Astrocyte (in vitro differentiated cells and primary cell): Measurements from ENCODE around the gene MIB2.

Source experiments
- EZH2 ChIP-seq: IDR thresholded peaks from 2 replicates; pipeline ENCODE4 v1.6.1; 2012; ENCODE audit warnings: mild to moderate bottlenecking, low read length, inconsistent platforms; ENCODE audit not compliant: insufficient read depth
- TF ChIP-seq, protein P1 (sequence below): IDR thresholded peaks from 2 replicates; pipeline ENCODE4 v1.5.1; 2011; ENCODE audit warnings: low read depth, mild to moderate bottlenecking, inconsistent platforms, low read length, moderate library complexity; ENCODE audit not compliant: insufficient read depth

DNA sequence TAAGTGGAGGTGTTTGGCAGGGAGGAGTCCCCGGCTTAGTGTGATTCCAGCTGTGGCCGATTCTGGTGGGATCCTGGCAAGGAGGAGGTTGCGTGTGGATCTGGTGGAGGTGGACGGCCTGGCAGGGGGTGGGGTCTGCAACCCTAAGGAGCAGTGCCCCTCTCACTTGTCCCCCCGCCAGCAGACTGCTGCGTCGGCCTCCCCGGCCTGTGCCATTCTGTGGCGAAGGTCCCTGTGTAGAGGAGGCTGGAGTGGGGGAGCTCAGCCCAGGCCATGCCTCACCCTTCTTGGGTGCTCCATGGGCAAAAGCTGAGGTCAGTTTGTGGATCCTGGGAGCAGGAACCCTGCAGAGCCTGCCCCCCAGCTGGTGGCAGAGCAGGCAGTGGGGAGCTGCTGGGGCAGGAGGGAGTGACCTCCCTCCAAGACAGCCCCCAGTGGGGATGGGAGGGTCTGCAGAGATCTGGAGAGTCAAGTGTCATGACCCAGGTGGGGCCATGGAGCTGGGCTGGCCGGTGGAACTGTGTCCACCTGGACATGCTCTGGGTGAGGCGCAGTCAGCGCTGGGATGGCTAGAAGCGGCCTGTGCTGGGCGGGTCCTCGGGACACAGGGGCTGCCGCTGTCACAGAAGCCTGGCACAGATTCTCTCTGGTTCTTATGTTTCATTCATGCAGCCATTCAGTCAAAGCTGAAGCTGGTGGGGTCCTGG, 5.3 kb downstream of the MIB2 start:
- TF ChIP-seq, protein P1, sequence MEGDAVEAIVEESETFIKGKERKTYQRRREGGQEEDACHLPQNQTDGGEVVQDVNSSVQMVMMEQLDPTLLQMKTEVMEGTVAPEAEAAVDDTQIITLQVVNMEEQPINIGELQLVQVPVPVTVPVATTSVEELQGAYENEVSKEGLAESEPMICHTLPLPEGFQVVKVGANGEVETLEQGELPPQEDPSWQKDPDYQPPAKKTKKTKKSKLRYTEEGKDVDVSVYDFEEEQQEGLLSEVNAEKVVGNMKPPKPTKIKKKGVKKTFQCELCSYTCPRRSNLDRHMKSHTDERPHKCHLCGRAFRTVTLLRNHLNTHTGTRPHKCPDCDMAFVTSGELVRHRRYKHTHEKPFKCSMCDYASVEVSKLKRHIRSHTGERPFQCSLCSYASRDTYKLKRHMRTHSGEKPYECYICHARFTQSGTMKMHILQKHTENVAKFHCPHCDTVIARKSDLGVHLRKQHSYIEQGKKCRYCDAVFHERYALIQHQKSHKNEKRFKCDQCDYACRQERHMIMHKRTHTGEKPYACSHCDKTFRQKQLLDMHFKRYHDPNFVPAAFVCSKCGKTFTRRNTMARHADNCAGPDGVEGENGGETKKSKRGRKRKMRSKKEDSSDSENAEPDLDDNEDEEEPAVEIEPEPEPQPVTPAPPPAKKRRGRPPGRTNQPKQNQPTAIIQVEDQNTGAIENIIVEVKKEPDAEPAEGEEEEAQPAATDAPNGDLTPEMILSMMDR: no peak
- TF ChIP-seq EZH2: no peak
